ENCODE data around the gene CKS1B. TPM values are rescaled to one million over a fixed set of nuclear protein-coding genes. Genes with fewer than 3 reads are reported as not detected.

The CKS1B gene
- total RNA-seq, 4 donors from 2014 or later = 3.6 to 15.7 (median 7.9) TPM

DNA sequence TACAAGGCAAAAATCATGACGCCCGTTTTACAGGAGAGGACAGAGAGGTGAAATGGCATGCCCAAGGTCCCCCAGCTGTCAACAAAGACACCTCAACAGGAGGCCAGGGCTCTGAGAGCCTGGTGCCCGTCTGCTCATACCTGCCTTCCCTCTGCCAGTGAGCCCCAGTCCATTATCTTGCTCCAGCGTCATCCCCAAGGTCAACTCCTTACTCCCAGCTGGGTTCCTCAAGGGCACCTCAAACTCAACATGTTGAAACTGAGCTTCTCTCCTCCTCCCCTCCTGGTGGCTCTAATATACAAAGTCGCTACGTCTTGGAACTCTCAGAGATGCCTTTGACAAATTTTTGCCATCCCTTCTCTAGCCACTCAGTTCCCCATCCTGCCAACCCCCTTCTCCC lies 21.8 kb upstream of the CKS1B start:
- DNase-seq = no peak
- TF ChIP-seq, protein P1, sequence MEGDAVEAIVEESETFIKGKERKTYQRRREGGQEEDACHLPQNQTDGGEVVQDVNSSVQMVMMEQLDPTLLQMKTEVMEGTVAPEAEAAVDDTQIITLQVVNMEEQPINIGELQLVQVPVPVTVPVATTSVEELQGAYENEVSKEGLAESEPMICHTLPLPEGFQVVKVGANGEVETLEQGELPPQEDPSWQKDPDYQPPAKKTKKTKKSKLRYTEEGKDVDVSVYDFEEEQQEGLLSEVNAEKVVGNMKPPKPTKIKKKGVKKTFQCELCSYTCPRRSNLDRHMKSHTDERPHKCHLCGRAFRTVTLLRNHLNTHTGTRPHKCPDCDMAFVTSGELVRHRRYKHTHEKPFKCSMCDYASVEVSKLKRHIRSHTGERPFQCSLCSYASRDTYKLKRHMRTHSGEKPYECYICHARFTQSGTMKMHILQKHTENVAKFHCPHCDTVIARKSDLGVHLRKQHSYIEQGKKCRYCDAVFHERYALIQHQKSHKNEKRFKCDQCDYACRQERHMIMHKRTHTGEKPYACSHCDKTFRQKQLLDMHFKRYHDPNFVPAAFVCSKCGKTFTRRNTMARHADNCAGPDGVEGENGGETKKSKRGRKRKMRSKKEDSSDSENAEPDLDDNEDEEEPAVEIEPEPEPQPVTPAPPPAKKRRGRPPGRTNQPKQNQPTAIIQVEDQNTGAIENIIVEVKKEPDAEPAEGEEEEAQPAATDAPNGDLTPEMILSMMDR (IDR thresholded peaks at IDR 0.05 in 4 of 5, conservative IDR thresholded peaks at IDR 0.05 in 1 of 5) = no peak
- TF ChIP-seq POLR2A (IDR thresholded peaks at IDR 0.05) = no peak
- H3K9me3 ChIP-seq = no peaks in the 10 kb centered on the region
- in situ Hi-C loops (cut with MboI; ENCODE audit: low sequenced_read_pairs in 4 of 4) (loop anchor here in 1 of 4 donors (25.0 kb wide), 1 partner anchor 110 kb away; the partner anchor contains the start of genes ADAM15 and EFNA4), intact Hi-C loops (cut with DNase I; ENCODE audit: low total_unique reads) (no loop called here)
- no peaks in the 10 kb centered on the region for H3K27me3 ChIP-seq
- peaks cover 53% of the 10 kb centered on the region in 2 donors for H3K4me1 ChIP-seq
- H3K4me3 ChIP-seq = no peak overlapping the region
- H3K27ac ChIP-seq = peak overlapping the region in 2 of 4 donors; percentile 32 to 93
- H3K36me3 ChIP-seq = peaks cover 0 to 26% of the 10 kb centered on the region in 2 donors
- ATAC-seq = no peak

DNA sequence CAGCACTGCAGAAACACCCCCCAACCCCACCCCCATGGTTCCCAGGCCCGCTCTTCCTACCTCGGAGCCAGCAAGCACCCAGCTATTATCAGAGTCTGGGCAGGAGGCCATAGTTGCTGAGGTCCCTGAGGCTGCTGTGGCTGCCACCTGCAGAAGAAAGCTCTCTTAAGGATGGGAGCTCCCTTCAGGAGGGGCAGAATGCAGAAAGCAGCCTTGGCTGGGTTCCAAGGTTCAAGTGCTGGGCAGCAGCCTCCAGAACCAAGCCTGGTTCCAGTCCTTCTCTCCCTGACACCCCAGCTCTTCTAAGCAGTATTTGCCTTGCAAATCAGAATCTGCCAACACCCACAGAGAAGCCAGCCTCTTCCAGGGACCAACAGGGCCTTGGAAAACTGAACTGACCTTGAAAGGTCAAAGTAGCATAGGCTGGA lies 20.9 kb upstream of the CKS1B start:
- Histone ChIP-seq H3K4me3 (peak overlapping the region; percentile 5 to 70 (median 46)), H3K4me1 (peaks cover 53 to 56% of the 10 kb centered on the region in 2 donors)

DNA sequence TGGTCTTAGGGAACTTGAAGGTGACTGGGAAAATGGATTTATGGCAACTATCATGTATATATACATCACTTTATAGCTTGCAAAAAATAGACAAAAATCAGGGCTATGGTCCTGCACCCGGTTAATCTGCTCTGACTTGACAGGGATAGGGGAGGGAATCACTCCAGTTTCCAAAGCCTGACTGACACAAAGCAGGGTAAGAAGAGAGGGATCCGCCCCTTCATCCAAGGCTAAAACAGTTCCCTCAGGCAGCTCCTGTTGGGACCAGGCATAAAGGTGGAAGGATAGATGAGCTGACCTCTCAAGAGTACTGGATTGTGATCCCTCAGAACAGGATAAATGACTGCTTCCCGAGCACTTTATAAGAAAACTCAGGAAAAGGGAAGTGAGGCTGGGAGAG lies 19.9 kb upstream of the CKS1B start:
- intact Hi-C loops (cut with DNase I; ENCODE audit: low total_unique reads) (no loop called here), in situ Hi-C loops (cut with MboI; ENCODE audit: low sequenced_read_pairs in 4 of 4) (loop anchor here in 1 of 4 donors (25.0 kb wide), 1 partner anchor 108 kb away; the partner anchor contains the start of genes ADAM15 and EFNA4)
- no peak for TF ChIP-seq POLR2A (IDR thresholded peaks at IDR 0.05)
- TF ChIP-seq, protein P1 (IDR thresholded peaks at IDR 0.05 in 4 of 5, conservative IDR thresholded peaks at IDR 0.05 in 1 of 5) = no peak
- DNase-seq (no peak), ATAC-seq (no peak)
- Histone ChIP-seq H3K4me3 (peak overlapping the region; percentile 67 to 77 (median 69)), H3K27ac (peak overlapping the region; percentile 92 to 98 (median 94)), H3K36me3 (peaks cover 0 to 29% of the 10 kb centered on the region in 2 donors), H3K27me3 (no peaks in the 10 kb centered on the region), H3K4me1 (peaks cover 53 to 56% of the 10 kb centered on the region in 2 donors), H3K9me3 (no peaks in the 10 kb centered on the region)

More for the DNA sequence above, 20.9 kb upstream of the CKS1B start:
- intact Hi-C loops (cut with DNase I; ENCODE audit: low total_unique reads) = no loop called here
- no peak for ATAC-seq
- H3K27me3 ChIP-seq = no peaks in the 10 kb centered on the region
- H3K27ac ChIP-seq = peak overlapping the region; percentile 40 to 94 (median 92)
- no peak for TF ChIP-seq POLR2A (IDR thresholded peaks at IDR 0.05)
- TF ChIP-seq, protein P1 (IDR thresholded peaks at IDR 0.05 in 4 of 5, conservative IDR thresholded peaks at IDR 0.05 in 1 of 5) = no peak
- no peak for DNase-seq
- in situ Hi-C loops (cut with MboI; ENCODE audit: low sequenced_read_pairs in 4 of 4) = loop anchor here in 1 of 4 donors (25.0 kb wide), 1 partner anchor 109 kb away; the partner anchor contains the start of genes ADAM15 and EFNA4
- peaks cover 0 to 20% of the 10 kb centered on the region in 2 donors for H3K36me3 ChIP-seq
- no peaks in the 10 kb centered on the region for H3K9me3 ChIP-seq

DNA sequence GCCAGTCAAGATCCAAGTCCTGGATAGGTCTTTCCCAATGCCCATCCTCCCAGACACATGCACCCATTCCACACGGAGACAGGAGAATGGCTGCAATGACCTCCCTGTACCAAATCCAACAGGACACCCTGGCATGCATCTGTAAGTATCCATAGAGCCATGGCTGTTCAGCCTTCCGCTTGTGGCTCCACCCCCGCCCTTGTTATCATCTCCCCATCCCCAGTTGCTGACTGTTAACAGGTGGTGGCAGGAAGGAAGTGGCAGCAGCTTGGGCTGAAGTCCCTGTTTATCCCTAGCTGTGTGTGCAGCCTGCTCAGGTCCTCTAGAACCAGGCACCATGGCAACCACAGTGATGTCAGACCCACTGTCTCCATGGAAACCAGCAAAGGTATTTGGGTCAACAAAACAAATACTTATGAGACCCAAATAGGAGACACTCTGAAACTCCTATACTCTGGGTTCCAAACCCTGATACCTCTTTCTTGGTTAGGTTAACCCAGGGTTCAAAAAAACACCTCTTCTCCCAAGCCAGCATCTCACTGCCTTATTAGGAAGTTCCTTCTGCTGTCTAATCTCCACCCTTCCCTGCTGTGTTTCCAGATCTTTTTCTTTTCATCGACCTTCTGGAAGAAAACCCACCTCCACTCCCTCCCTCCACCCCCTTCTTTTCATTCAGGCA lies 19.3 kb upstream of the CKS1B start:
- TF ChIP-seq, protein P1 (IDR thresholded peaks at IDR 0.05 in 4 of 5, conservative IDR thresholded peaks at IDR 0.05 in 1 of 5) = no peak
- TF ChIP-seq POLR2A (IDR thresholded peaks at IDR 0.05) = no peak
- in situ Hi-C loops (cut with MboI; ENCODE audit: low sequenced_read_pairs in 4 of 4) (loop anchor here in 1 of 4 donors (25.0 kb wide), 1 partner anchor 107 kb away; the partner anchor contains the start of genes ADAM15 and EFNA4), intact Hi-C loops (cut with DNase I; ENCODE audit: low total_unique reads) (no loop called here)
- Histone ChIP-seq H3K27me3 (no peaks in the 10 kb centered on the region), H3K36me3 (peaks cover 0 to 27% of the 10 kb centered on the region in 2 donors), H3K4me3 (peak overlapping the region; percentile 67 to 77 (median 69)), H3K27ac (peak overlapping the region; percentile 92 to 98 (median 94)), H3K4me1 (peaks cover 54 to 58% of the 10 kb centered on the region in 2 donors), H3K9me3 (no peaks in the 10 kb centered on the region)
- ATAC-seq (peak in 1 of 2 donors; percentile 0), DNase-seq (peak in 1 of 2 donors; percentile 53)

Data from gastrocnemius medialis (tissue), 4 donors.